ENCODE measurements around the gene ADAMTS14.

GRCh38 chr10:70765794-70766594, 93.7 kb downstream of the ADAMTS14 start:
- no peak for TF ChIP-seq SUZ12 (IDR thresholded peaks at IDR 0.05; ENCODE audit: extremely low read depth, insufficient read depth, insufficient read length)
- no peak for TF ChIP-seq ZNF274 (IDR thresholded peaks at IDR 0.05; ENCODE audit: low read depth, low read length)
- TF ChIP-seq YY1 (IDR thresholded peaks at IDR 0.05; ENCODE audit: insufficient read depth, insufficient read length): no peak

All from NT2/D1 (cell line).